Fibroblast of the aortic adventitia (primary cell): ENCODE results near the gene PAX9. TPM values are rescaled to one million over a fixed set of nuclear protein-coding genes. Genes with fewer than 3 reads are reported as not detected.

ENCODE experiments used
- DNase-seq: peaks from one replicate; pipeline ENCODE4 v3.0.0-alpha.2; 2010; ENCODE audit warnings: low read depth
- H3K4me3 ChIP-seq: 2 replicates; pipeline ENCODE4 v1.5.1; 2011; ENCODE audit warnings: low read depth, mild to moderate bottlenecking, control low read depth, low read length, moderate library complexity
- total RNA-seq: library from RNA; depleted of rRNA; stranded (reverse); fragments of >200 nt; gene quantifications from 2 replicates; pipeline ENCODE4 v1.2.3, GENCODE V29; 2012; ENCODE audit warnings: low replicate concordance
- TF ChIP-seq, protein P1 (sequence below): IDR thresholded peaks from 2 replicates; pipeline ENCODE4 v1.5.1; 2011; ENCODE audit warnings: mild to moderate bottlenecking, low read length, control low read depth, inconsistent platforms; ENCODE audit not compliant: insufficient read depth

PAX9 gene
- total RNA-seq, 1 donor, result 0.18 TPM

DNA sequence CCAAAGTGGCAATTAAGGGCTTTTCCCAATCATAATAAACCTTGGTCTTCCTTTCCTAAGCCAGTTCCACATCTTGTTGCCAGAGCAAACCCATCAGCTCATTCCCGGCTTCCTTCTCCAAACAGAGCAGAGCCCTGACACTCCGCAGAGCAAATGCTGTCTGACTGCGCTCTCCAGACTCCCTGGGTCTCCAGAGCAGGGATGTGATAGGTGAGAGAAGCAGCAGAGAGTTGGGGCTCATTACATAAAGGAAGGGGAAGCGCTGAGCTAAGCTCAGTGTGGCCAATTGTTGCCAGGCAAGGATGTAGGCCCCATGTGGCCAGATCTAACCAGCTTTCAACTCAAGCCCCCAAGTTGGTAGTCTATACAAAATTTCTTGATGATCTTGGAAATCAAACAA lies 36.2 kb upstream of the PAX9 start:
- TF ChIP-seq, protein P1, sequence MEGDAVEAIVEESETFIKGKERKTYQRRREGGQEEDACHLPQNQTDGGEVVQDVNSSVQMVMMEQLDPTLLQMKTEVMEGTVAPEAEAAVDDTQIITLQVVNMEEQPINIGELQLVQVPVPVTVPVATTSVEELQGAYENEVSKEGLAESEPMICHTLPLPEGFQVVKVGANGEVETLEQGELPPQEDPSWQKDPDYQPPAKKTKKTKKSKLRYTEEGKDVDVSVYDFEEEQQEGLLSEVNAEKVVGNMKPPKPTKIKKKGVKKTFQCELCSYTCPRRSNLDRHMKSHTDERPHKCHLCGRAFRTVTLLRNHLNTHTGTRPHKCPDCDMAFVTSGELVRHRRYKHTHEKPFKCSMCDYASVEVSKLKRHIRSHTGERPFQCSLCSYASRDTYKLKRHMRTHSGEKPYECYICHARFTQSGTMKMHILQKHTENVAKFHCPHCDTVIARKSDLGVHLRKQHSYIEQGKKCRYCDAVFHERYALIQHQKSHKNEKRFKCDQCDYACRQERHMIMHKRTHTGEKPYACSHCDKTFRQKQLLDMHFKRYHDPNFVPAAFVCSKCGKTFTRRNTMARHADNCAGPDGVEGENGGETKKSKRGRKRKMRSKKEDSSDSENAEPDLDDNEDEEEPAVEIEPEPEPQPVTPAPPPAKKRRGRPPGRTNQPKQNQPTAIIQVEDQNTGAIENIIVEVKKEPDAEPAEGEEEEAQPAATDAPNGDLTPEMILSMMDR, result no peak
- no peak overlapping the region for H3K4me3 ChIP-seq
- no peak for DNase-seq

- no peak for DNase-seq
- H3K4me3 ChIP-seq, result no peak overlapping the region
- TF ChIP-seq, protein P1, result no peak
Observed at GRCh38 chr14:36626151-36626550, 35.5 kb upstream of the PAX9 start.

- TF ChIP-seq, protein P1, result no peak
- no peak for DNase-seq
- no peak overlapping the region for H3K4me3 ChIP-seq
Observed at GRCh38 chr14:36627981-36628380, 33.7 kb upstream of the PAX9 start.

- DNase-seq, result no peak
- no peak overlapping the region for H3K4me3 ChIP-seq
- TF ChIP-seq, protein P1, result no peak
Observed at GRCh38 chr14:36633580-36633979, 28.1 kb upstream of the PAX9 start.

GRCh38 chr14:36646664-36647416 lies 14.8 kb upstream of the PAX9 start:
- TF ChIP-seq, protein P1, result no peak
- no peak overlapping the region for H3K4me3 ChIP-seq
- no peak for DNase-seq

DNA sequence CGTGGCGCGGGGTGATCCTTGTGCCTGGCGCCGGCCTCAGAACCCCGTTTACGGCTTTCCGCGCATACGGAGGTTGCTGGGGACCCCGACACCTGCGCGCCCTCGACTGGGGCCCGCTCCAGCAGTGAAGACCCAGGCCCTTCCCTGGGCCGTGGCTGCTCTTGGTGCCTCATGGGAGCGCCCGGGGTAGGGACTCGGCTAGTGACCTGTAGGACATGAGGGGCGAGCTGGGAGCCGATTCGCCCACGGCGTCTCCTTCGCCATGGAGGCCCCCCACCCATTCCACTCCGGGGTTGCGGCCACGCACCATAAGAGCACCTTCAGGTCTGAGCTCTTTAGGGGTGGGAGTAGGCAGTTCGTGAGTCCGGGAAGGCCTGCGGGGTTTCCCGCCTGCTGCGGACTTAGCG lies 14.2 kb upstream of the PAX9 start:
- H3K4me3 ChIP-seq, result no peak overlapping the region
- TF ChIP-seq, protein P1, result no peak
- DNase-seq, result no peak
